HG02870 (cell line): ENCODE results near the gene REM1.

Experiments
- ATAC-seq: cut with Tn5 transposase; IDR thresholded peaks from one replicate; pipeline ENCODE4 v1.9.1; 2021; ENCODE audit warnings: mild to moderate bottlenecking, moderate library complexity; ENCODE audit not compliant: unreplicated experiment

REM1 gene

DNA sequence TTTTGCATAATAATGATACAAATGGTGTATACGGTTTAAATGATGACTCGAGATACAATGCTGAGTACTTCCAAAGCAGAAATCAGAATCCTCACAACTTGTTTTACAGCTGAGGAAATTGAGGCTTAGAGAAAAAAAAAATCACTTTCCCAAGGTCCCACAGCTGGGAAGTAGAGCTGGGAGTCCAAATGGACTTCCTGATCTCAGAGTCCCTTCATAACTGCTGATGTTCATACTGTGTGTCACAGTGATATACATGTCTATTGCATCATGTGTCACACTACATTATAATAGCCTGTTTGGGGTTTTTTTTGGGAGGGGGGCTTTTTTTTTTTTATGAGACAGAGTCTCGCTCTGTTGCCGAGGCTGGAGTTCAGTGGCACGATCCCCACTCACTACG is 47.6 kb downstream of the REM1 start:
- ATAC-seq: no peak

DNA sequence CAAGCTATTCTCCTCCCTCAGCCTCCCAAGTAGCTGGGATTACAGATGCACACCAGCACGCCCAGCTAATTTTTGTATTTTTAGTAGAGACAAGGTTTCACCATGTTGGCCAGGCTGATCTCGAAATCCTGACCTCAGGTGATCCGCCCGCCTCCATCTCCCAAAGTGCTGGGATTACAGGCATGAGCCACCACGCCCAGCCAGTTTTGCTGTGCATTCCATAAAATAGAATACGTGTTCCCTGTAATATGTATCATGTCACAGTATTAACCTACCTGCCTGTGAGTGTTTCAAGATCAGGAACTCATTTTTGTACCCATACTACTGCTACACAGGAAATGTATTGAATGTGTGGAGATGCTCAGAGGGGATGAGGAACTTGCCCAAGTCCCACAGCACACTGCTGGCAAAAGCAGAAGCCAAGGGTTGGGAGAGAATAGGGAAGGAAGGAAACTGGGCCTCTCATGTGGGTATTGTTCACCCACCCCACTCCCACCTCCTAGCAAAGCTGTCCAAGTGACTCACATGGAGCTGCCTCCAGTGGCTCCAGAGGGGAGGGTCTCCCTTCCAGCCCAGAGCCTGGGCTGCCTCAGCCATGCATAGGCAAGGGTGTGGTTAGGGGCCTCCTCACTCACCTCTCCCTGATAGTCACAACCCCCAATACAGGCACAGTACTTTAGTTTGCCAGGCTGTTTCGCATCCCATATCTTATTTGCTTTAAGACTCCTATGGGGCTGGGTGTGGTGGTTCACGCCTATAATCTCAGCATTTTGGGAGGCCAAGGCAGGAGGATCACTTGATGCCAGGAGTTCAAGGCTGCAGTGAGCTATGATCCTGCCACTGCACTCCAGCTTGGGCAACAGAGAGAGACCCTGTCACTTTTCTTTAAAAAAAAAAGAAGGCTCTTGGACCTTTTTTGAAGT is 48.5 kb downstream of the REM1 start:
- ATAC-seq: no peak

DNA sequence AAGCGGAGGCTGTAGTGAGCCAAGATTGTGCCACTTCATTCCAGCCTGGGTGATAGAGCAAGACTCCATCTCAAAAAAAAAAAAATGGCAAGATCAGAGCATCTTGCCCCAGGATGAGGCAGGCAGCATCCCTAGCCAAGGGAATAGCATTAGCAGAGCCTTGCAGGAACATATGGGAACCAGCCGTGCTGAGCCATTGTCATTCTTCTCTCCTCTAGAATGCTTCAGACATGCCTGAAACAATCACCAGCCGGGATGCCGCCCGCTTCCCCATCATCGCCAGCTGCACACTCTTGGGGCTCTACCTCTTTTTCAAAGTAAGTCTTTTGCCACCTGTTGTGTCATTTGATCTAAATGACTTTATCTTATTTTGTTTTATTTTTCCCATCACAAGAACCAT is 52.2 kb downstream of the REM1 start:
- ATAC-seq: no peak
